Stimulated activated CD4-positive, alpha-beta T cell treated with anti-CD3 and anti-CD28 coated beads, Interleukin-1b, Interleukin-23, amount 100 ng/mL, for 4 hours (primary cell): ENCODE results near the gene TAS2R8.
"Not testable (repeated sequence)": the region's sequence is repeated elsewhere in the genome, so short reads cannot be mapped to it uniquely, and the experiment has no call there.

Source experiments
- DNase-seq, 2 donors: peaks; one replicate each; pipeline ENCODE4 v3.0.0-alpha.2; 2020; ENCODE audit warnings: low read depth in 2 of 2

Gene TAS2R8

GRCh38 chr12:10807186-10807585, at the start of gene TAS2R8:
Gene TAS2R8 (minus strand): TSS chr12:10807286. CDS start chr12:10806980, 306 bp downstream.
- DNase-seq, result no peak

- no peak for DNase-seq
Measured at GRCh38 chr12:10855807-10856206, 48.7 kb upstream of the TAS2R8 start.

GRCh38 chr12:10853776-10854175, 46.7 kb upstream of the TAS2R8 start:
- no peak for DNase-seq

- no peak for DNase-seq
Measured at GRCh38 chr12:10851243-10851858, 44.3 kb upstream of the TAS2R8 start.

GRCh38 chr12:10849425-10849878, 42.4 kb upstream of the TAS2R8 start, which contains the start of gene PRR4:
Gene PRR4 (minus strand): TSS chr12:10849475. CDS start chr12:10849437, 38 bp downstream.
- DNase-seq, result no peak

GRCh38 chr12:10847744-10848143, 40.7 kb upstream of the TAS2R8 start:
- no peak for DNase-seq

GRCh38 chr12:10842862-10843261, 35.8 kb upstream of the TAS2R8 start:
- no peak for DNase-seq

GRCh38 chr12:10838461-10838860, 31.4 kb upstream of the TAS2R8 start:
- no peak for DNase-seq

GRCh38 chr12:10829994-10830393, 22.9 kb upstream of the TAS2R8 start:
- DNase-seq, result no peak

GRCh38 chr12:10826258-10826657, 19.2 kb upstream of the TAS2R8 start, which contains the start of gene TAS2R10:
Gene TAS2R10 (minus strand): TSS chr12:10826358. CDS start chr12:10826269, 89 bp downstream.
- DNase-seq, result no peak

GRCh38 chr12:10824957-10825356, 17.9 kb upstream of the TAS2R8 start:
- no peak for DNase-seq

- no peak for DNase-seq
Measured at GRCh38 chr12:10811883-10812536, 4.9 kb upstream of the TAS2R8 start.

GRCh38 chr12:10810068-10810467, 3.0 kb upstream of the TAS2R8 start, which contains the start of gene TAS2R9:
Gene TAS2R9 (minus strand): TSS chr12:10810168. CDS start chr12:10810075, 93 bp downstream.
- no peak for DNase-seq

- DNase-seq, result no peak
Measured at GRCh38 chr12:10802587-10802986, 4.5 kb downstream of the TAS2R8 start, which contains the start of gene TAS2R7. Gene TAS2R7 (minus strand): TSS chr12:10802627. CDS start chr12:10802570, 57 bp downstream.

- DNase-seq, result no peak
Measured at GRCh38 chr12:10801741-10802140, 5.3 kb downstream of the TAS2R8 start.

GRCh38 chr12:10794222-10794621, 12.9 kb downstream of the TAS2R8 start:
- no peak for DNase-seq

GRCh38 chr12:10791769-10792168, 15.3 kb downstream of the TAS2R8 start:
- DNase-seq, result not testable (repeated sequence)

- no peak for DNase-seq
Measured at GRCh38 chr12:10783252-10783651, 23.8 kb downstream of the TAS2R8 start.

- no peak for DNase-seq
Measured at GRCh38 chr12:10779103-10779502, 28.0 kb downstream of the TAS2R8 start.

GRCh38 chr12:10771132-10771733, 35.9 kb downstream of the TAS2R8 start:
- no peak for DNase-seq

GRCh38 chr12:10759657-10760056, 47.4 kb downstream of the TAS2R8 start:
- no peak for DNase-seq

GRCh38 chr12:10756194-10756593, 50.9 kb downstream of the TAS2R8 start:
- no peak for DNase-seq
